GM23338 (cell line): ENCODE results near the gene AMBRA1. TPM values are rescaled to one million over a fixed set of nuclear protein-coding genes. Genes with fewer than 3 reads are reported as not detected.

Experiments
- ATAC-seq: fragments of 200-7000 bp; cut with Tn5 transposase; 3 replicates; pipeline ENCODE4 v1.9.1; 2020
- DNase-seq: peaks from one replicate; pipeline ENCODE4 v3.0.0-alpha.2; 2015; ENCODE audit warnings: low spot score
- H2AFZ ChIP-seq: fragments of 200-600 bp; sonication (generic); 2 replicates; pipeline ENCODE4 v1.8.0; 2016; ENCODE audit warnings: antibody characterized with exemption, mild to moderate bottlenecking, moderate library complexity
- H3F3A ChIP-seq: fragments of 200-600 bp; sonication (generic); replicated peaks from 2 replicates; pipeline ENCODE4 v1.8.0; 2017; ENCODE audit warnings: antibody characterized with exemption, mixed run types, low read depth
- H3K27ac ChIP-seq: fragments of 200-600 bp; sonication (generic); 2 replicates; pipeline ENCODE4 v1.6.1; 2016; ENCODE audit warnings: low read depth
- H3K27me3 ChIP-seq: fragments of 200-600 bp; sonication (generic); 2 replicates; pipeline ENCODE4 v1.8.0; 2016; ENCODE audit warnings: mild to moderate bottlenecking, mixed run types, moderate library complexity; ENCODE audit not compliant: insufficient read depth
- H3K36me3 ChIP-seq: fragments of 200-600 bp; sonication (generic); 2 replicates; pipeline ENCODE4 v1.8.0; 2016; ENCODE audit warnings: mild to moderate bottlenecking; ENCODE audit not compliant: insufficient read depth
- H3K4me1 ChIP-seq: fragments of 200-600 bp; sonication (generic); 2 replicates; pipeline ENCODE4 v1.8.0; 2016; ENCODE audit warnings: mild to moderate bottlenecking, moderate library complexity; ENCODE audit not compliant: insufficient read depth
- H3K4me2 ChIP-seq: fragments of 200-600 bp; sonication (generic); 2 replicates; pipeline ENCODE4 v1.7.1; 2017; ENCODE audit warnings: mixed run types
- H3K4me3 ChIP-seq: fragments of 200-600 bp; sonication (generic); 2 replicates; pipeline ENCODE4 v1.6.1; 2016; ENCODE audit warnings: mixed run types
- H3K79me2 ChIP-seq: fragments of 200-600 bp; sonication (generic); replicated peaks from 2 replicates; pipeline ENCODE4 v1.8.0; 2017; ENCODE audit warnings: mild to moderate bottlenecking; ENCODE audit not compliant: insufficient read depth
- H3K9me2 ChIP-seq: fragments of 200-600 bp; sonication (generic); 2 replicates; pipeline ENCODE4 v1.8.0; 2017; ENCODE audit not compliant: insufficient read depth
- H4K20me1 ChIP-seq: fragments of 200-600 bp; sonication (generic); replicated peaks from 2 replicates; pipeline ENCODE4 v1.8.0; 2017; ENCODE audit warnings: mild to moderate bottlenecking; ENCODE audit not compliant: insufficient read depth
- H3K27ac Mint-ChIP-seq: 2 replicates; pipeline ENCODE4 v1.8.0; 2020; ENCODE audit warnings: inconsistent platforms, mild to moderate bottlenecking, moderate library complexity, mixed read lengths
- H3K27me3 Mint-ChIP-seq: 3 replicates; pipeline ENCODE4 v1.8.0; 2022; ENCODE audit warnings: low read depth, mild to moderate bottlenecking, moderate library complexity, mixed read lengths, inconsistent platforms; ENCODE audit not compliant: insufficient read depth, poor library complexity
- H3K36me3 Mint-ChIP-seq: 3 replicates; pipeline ENCODE4 v1.8.0; 2021; ENCODE audit warnings: low read depth, mild to moderate bottlenecking, inconsistent platforms, moderate library complexity, mixed read lengths
- H3K4me1 Mint-ChIP-seq: 3 replicates; pipeline ENCODE4 v1.8.0; 2020; ENCODE audit warnings: mild to moderate bottlenecking, inconsistent platforms, mixed read lengths
- H3K4me3 Mint-ChIP-seq: 3 replicates; pipeline ENCODE4 v1.8.0; 2021; ENCODE audit warnings: moderate library complexity, mild to moderate bottlenecking, inconsistent platforms, mixed read lengths
- H3K9me3 Mint-ChIP-seq: 3 replicates; pipeline ENCODE4 v1.8.0; 2020; ENCODE audit warnings: moderate library complexity, mild to moderate bottlenecking, inconsistent platforms, mixed read lengths
- CREB1 ChIP-seq: fragments of 250-450 bp; sonication (Bioruptor Pico); IDR thresholded peaks from 2 replicates; pipeline ENCODE4 v1.5.0; 2020; ENCODE audit warnings: low read depth, mild to moderate bottlenecking, moderate library complexity
- EZH2 ChIP-seq: fragments of 200-600 bp; sonication (generic); IDR thresholded peaks from one replicate; pipeline ENCODE4 v1.8.0; 2017; ENCODE audit warnings: antibody characterized with exemption, mild to moderate bottlenecking, low read depth; ENCODE audit not compliant: unreplicated experiment
- EZH2phosphoT487 ChIP-seq: fragments of 200-600 bp; sonication (generic); IDR thresholded peaks from one replicate; pipeline ENCODE4 v1.8.1; 2018; ENCODE audit warnings: antibody characterized with exemption; ENCODE audit not compliant: unreplicated experiment
- JUNB ChIP-seq: IDR thresholded peaks from one replicate; pipeline ENCODE4 v1.6.1; 2016; ENCODE audit warnings: antibody characterized with exemption; ENCODE audit not compliant: unreplicated experiment
- NANOG ChIP-seq: IDR thresholded peaks from 2 replicates; pipeline ENCODE4 v1.6.1; 2016; ENCODE audit warnings: antibody characterized with exemption, borderline replicate concordance
- POLR2AphosphoS5 ChIP-seq: IDR thresholded peaks from 2 replicates; pipeline ENCODE4 v1.6.1; 2016; ENCODE audit warnings: antibody characterized with exemption, low read depth
- STAT1 ChIP-seq: IDR thresholded peaks from one replicate; pipeline ENCODE4 v1.6.1; 2016; ENCODE audit warnings: antibody characterized with exemption; ENCODE audit not compliant: unreplicated experiment
- ZNF114 ChIP-seq: fragments of 250-450 bp; sonication (Bioruptor Pico); IDR thresholded peaks from 2 replicates; pipeline ENCODE4 v1.5.0; 2020; ENCODE audit warnings: mild to moderate bottlenecking, moderate library complexity
- ZNF331 ChIP-seq: fragments of 250-450 bp; sonication (Bioruptor Pico); IDR thresholded peaks from 2 replicates; pipeline ENCODE4 v1.5.0; 2020; ENCODE audit warnings: low read depth, mild to moderate bottlenecking, moderate library complexity
- polyA plus RNA-seq: library from polyadenylated mRNA; unstranded; fragments of >200 nt; fragmentation: Nextera tagmentation; extraction: Ambion mirVana; gene quantifications from 2 replicates; pipeline ENCODE4 v1.2.1, GENCODE V29; 2016
- total RNA-seq: library from RNA; depleted of rRNA; stranded (reverse); fragments of >200 nt; shearing (Covaris generic); gene quantifications from 2 replicates; pipeline ENCODE4 v1.2.3, GENCODE V29; 2014
- TF ChIP-seq, protein P1 (sequence below): IDR thresholded peaks from one replicate; pipeline ENCODE4 v1.6.1; 2018; ENCODE audit warnings: antibody characterized with exemption; ENCODE audit not compliant: unreplicated experiment
- TF ChIP-seq, protein P2 (sequence below), 2 experiments: fragments of 200-600 bp in 1 of 2; sonication (generic) in 1 of 2; conservative IDR thresholded peaks; 2 replicates each; pipeline versions ENCODE4 v1.5.1 to v1.6.1; 2016 to 2017; ENCODE audit warnings: antibody characterized with exemption in 2 of 2, low read depth in 2 of 2, mild to moderate bottlenecking in 2 of 2, moderate library complexity in 1 of 2
- TF ChIP-seq, protein P3 (sequence below): IDR thresholded peaks from 2 replicates; pipeline ENCODE4 v1.6.1; 2016; ENCODE audit warnings: antibody characterized with exemption

AMBRA1 gene
- total and polyA plus RNA-seq, 2 experiments from 2014 or later = 8.3 to 34.8 TPM

DNA sequence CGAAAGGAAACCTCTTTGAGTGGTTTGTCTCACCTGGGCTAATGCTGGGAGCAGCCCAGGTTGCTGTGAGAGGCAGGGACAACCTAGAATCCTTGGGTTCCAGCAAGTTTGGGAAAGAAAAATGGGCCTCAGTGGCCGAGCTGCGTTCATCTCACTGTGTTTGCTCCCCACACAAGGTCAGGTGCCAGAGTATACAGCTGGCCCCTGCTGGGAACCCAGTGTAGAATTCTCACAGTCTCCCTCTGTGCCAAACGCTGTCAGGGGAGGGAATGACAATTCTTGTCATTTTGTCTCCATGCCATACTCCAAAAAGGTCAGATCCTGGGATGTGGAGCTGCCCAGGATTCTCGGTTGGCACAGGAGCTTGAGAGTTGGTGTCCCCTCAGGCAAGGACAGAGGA lies 242.2 kb downstream of the AMBRA1 start (continued):
- TF ChIP-seq NANOG (no peak), EZH2phosphoT487 (no peak), ZNF114 (CRISPR knock-in tag) (no peak), CREB1 (no peak), EZH2 (no peak), POLR2AphosphoS5 (no peak), ZNF331 (CRISPR knock-in tag) (no peak), STAT1 (no peak)
- TF ChIP-seq, protein P1, sequence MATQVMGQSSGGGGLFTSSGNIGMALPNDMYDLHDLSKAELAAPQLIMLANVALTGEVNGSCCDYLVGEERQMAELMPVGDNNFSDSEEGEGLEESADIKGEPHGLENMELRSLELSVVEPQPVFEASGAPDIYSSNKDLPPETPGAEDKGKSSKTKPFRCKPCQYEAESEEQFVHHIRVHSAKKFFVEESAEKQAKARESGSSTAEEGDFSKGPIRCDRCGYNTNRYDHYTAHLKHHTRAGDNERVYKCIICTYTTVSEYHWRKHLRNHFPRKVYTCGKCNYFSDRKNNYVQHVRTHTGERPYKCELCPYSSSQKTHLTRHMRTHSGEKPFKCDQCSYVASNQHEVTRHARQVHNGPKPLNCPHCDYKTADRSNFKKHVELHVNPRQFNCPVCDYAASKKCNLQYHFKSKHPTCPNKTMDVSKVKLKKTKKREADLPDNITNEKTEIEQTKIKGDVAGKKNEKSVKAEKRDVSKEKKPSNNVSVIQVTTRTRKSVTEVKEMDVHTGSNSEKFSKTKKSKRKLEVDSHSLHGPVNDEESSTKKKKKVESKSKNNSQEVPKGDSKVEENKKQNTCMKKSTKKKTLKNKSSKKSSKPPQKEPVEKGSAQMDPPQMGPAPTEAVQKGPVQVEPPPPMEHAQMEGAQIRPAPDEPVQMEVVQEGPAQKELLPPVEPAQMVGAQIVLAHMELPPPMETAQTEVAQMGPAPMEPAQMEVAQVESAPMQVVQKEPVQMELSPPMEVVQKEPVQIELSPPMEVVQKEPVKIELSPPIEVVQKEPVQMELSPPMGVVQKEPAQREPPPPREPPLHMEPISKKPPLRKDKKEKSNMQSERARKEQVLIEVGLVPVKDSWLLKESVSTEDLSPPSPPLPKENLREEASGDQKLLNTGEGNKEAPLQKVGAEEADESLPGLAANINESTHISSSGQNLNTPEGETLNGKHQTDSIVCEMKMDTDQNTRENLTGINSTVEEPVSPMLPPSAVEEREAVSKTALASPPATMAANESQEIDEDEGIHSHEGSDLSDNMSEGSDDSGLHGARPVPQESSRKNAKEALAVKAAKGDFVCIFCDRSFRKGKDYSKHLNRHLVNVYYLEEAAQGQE = no peak
- TF ChIP-seq, protein P2, sequence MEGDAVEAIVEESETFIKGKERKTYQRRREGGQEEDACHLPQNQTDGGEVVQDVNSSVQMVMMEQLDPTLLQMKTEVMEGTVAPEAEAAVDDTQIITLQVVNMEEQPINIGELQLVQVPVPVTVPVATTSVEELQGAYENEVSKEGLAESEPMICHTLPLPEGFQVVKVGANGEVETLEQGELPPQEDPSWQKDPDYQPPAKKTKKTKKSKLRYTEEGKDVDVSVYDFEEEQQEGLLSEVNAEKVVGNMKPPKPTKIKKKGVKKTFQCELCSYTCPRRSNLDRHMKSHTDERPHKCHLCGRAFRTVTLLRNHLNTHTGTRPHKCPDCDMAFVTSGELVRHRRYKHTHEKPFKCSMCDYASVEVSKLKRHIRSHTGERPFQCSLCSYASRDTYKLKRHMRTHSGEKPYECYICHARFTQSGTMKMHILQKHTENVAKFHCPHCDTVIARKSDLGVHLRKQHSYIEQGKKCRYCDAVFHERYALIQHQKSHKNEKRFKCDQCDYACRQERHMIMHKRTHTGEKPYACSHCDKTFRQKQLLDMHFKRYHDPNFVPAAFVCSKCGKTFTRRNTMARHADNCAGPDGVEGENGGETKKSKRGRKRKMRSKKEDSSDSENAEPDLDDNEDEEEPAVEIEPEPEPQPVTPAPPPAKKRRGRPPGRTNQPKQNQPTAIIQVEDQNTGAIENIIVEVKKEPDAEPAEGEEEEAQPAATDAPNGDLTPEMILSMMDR (conservative IDR thresholded peaks at IDR 0.05; ENCODE audit: low read depth in 2 of 2) = no peak
- TF ChIP-seq, protein P3, sequence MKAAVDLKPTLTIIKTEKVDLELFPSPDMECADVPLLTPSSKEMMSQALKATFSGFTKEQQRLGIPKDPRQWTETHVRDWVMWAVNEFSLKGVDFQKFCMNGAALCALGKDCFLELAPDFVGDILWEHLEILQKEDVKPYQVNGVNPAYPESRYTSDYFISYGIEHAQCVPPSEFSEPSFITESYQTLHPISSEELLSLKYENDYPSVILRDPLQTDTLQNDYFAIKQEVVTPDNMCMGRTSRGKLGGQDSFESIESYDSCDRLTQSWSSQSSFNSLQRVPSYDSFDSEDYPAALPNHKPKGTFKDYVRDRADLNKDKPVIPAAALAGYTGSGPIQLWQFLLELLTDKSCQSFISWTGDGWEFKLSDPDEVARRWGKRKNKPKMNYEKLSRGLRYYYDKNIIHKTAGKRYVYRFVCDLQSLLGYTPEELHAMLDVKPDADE = no peak

DNA sequence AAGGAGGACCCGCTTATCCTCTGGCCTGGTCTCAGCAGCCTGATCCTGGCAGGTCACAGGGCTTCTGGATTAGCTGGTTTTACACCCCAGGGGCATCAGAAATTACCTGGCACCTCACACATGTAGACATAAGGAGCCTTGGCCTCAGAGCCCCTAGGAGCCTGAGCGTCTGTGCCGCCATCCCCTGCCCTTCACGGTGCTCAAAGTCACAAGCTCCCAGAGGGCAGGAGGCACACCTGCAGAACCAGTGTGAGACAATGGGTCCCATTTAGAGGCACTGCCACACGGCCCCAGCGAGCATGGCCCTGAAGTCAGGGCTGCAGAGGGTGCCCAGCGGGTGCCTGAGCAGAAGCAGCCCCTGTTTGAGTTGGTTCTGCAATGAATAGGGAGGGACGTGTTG lies 242.7 kb downstream of the AMBRA1 start:
- no peaks in the 10 kb centered on the region for H3K9me2 ChIP-seq
- 0 out of 2 replicates have a peak overlapping the region, but pooled peaks have one; percentile 55 for H3K27ac ChIP-seq
- Mint-ChIP-seq H3K4me3 (peak overlapping the region; percentile 23; the same call in 1 of the 3 replicates), H3K4me1 (peaks cover 68% of the 10 kb centered on the region), H3K36me3 (peaks cover 3% of the 10 kb centered on the region), H3K27me3 (peaks cover 14% of the 10 kb centered on the region), H3K27ac (peak overlapping the region; percentile 40; the same call in 1 of the 2 replicates), H3K9me3 (no peaks in the 10 kb centered on the region; the same call in 2 of the 3 replicates)
- DNase-seq (no peak), ATAC-seq (no peak)
- H3K79me2 ChIP-seq = peaks cover 76% of the 10 kb centered on the region
- no peak overlapping the region for H3K4me3 ChIP-seq
- peaks cover 33% of the 10 kb centered on the region for H4K20me1 ChIP-seq
- H3F3A ChIP-seq = peaks cover 6% of the 10 kb centered on the region; the same call in 1 of the 2 replicates
- H3K4me2 ChIP-seq = peak overlapping the region; percentile 69; the same call in 1 of the 2 replicates
- peaks cover 54% of the 10 kb centered on the region for H3K4me1 ChIP-seq
- H3K27me3 ChIP-seq = peaks cover 7% of the 10 kb centered on the region; the same call in 1 of the 2 replicates
- no peaks in the 10 kb centered on the region; the same call in 1 of the 2 replicates for H3K36me3 ChIP-seq
- H2AFZ ChIP-seq = no peak overlapping the region
- TF ChIP-seq, protein P1 = no peak
- TF ChIP-seq STAT1 = no peak
- no peak for TF ChIP-seq CREB1
- TF ChIP-seq, protein P3 = no peak
- no peak for TF ChIP-seq POLR2AphosphoS5
- TF ChIP-seq EZH2 = no peak
- TF ChIP-seq, protein P2 (conservative IDR thresholded peaks at IDR 0.05; ENCODE audit: low read depth in 2 of 2) = no peak
- no peak for TF ChIP-seq NANOG
- no peak for TF ChIP-seq JUNB
